ENCODE data around the gene OR13C2.
"Not testable (repeated sequence)": the region's sequence is repeated elsewhere in the genome, so short reads cannot be mapped to it uniquely, and the experiment has no call there.

The OR13C2 gene

GRCh38 chr9:104605527-104605926, at the start of gene OR13C2:
Gene OR13C2 (minus strand): TSS chr9:104605627. CDS start chr9:104605627, 0 bp downstream.
- not testable (repeated sequence) for DNase-seq

- DNase-seq = no peak
Observed at GRCh38 chr9:104635456-104635855, 30.0 kb upstream of the OR13C2 start.

GRCh38 chr9:104633976-104634520, 28.6 kb upstream of the OR13C2 start:
- DNase-seq = no peak

- not testable (repeated sequence) for DNase-seq
Observed at GRCh38 chr9:104625964-104626363, 20.5 kb upstream of the OR13C2 start.

GRCh38 chr9:104618104-104618503, 12.7 kb upstream of the OR13C2 start, which contains the start of gene OR13C9:
Gene OR13C9 (minus strand): TSS chr9:104618204. CDS start chr9:104618204, 0 bp downstream.
- no peak for DNase-seq

- no peak for DNase-seq
Observed at GRCh38 chr9:104617418-104617817, 12.0 kb upstream of the OR13C2 start.

GRCh38 chr9:104611213-104611612, 5.8 kb upstream of the OR13C2 start:
- no peak for DNase-seq

- no peak for DNase-seq
Observed at GRCh38 chr9:104608336-104608735, 2.9 kb upstream of the OR13C2 start.

GRCh38 chr9:104606152-104606551, 725 bp upstream of the OR13C2 start:
- no peak for DNase-seq

GRCh38 chr9:104604801-104605200, 626 bp downstream of the OR13C2 start:
- DNase-seq = no peak

- not testable (repeated sequence) for DNase-seq
Observed at GRCh38 chr9:104599313-104599712, 6.1 kb downstream of the OR13C2 start, which contains the start of gene OR13C5. Gene OR13C5 (minus strand): TSS chr9:104599413. CDS start chr9:104599413, 0 bp downstream.

GRCh38 chr9:104598749-104599148, 6.7 kb downstream of the OR13C2 start:
- not testable (repeated sequence) for DNase-seq

GRCh38 chr9:104589626-104590025, 15.8 kb downstream of the OR13C2 start:
- no peak for DNase-seq

- no peak for DNase-seq
Observed at GRCh38 chr9:104586496-104587180, 18.8 kb downstream of the OR13C2 start.

GRCh38 chr9:104580562-104580961, 24.9 kb downstream of the OR13C2 start:
- no peak for DNase-seq

- no peak for DNase-seq
Observed at GRCh38 chr9:104577263-104577662, 28.2 kb downstream of the OR13C2 start.

- DNase-seq = no peak
Observed at GRCh38 chr9:104575456-104575855, 30.0 kb downstream of the OR13C2 start.

- DNase-seq = no peak
Observed at GRCh38 chr9:104572612-104573011, 32.8 kb downstream of the OR13C2 start.

GRCh38 chr9:104568868-104569267, 36.6 kb downstream of the OR13C2 start, which contains the start of gene OR13C8:
Gene OR13C8 (plus strand): TSS chr9:104569168. CDS start chr9:104569168, 0 bp downstream.
- no peak for DNase-seq

GRCh38 chr9:104564358-104564757, 41.1 kb downstream of the OR13C2 start:
- DNase-seq = no peak

GRCh38 chr9:104556830-104557634, 48.4 kb downstream of the OR13C2 start:
- DNase-seq = no peak

GRCh38 chr9:104555521-104555920, 49.9 kb downstream of the OR13C2 start:
- no peak for DNase-seq
